ENCODE data around the gene LOC128125822.
"Not testable (repeated sequence)": the region's sequence is repeated elsewhere in the genome, so short reads cannot be mapped to it uniquely, and the experiment has no call there.

The LOC128125822 gene

GRCh38 chr6:63581355-63582013 lies 9.2 kb downstream of the LOC128125822 start:
- ATAC-seq, result no peak
- no peak for DNase-seq
- intact Hi-C loops (cut with DNase I), result no loop called here
- TF ChIP-seq CTCF (IDR thresholded peaks at IDR 0.05), result no peak
- H3K4me3 ChIP-seq, result no peak overlapping the region
- peaks cover 12 to 76% of the 10 kb centered on the region in 2 donors for H3K36me3 ChIP-seq
- no peaks in the 10 kb centered on the region for H3K27me3 ChIP-seq
- H3K9me3 ChIP-seq, result no peaks in the 10 kb centered on the region
- peaks cover under 1 to 3% of the 10 kb centered on the region in 2 donors for H3K4me1 ChIP-seq
- H3K27ac ChIP-seq, result no peak overlapping the region

- H3K36me3 ChIP-seq, result peaks cover 12 to 64% of the 10 kb centered on the region in 2 donors
- no peaks in the 10 kb centered on the region for H3K4me1 ChIP-seq
- intact Hi-C loops (cut with DNase I), result no loop called here
- H3K27me3 ChIP-seq, result no peaks in the 10 kb centered on the region
- H3K9me3 ChIP-seq, result no peaks in the 10 kb centered on the region
- ATAC-seq (peak; percentile 3), DNase-seq (no peak)
- TF ChIP-seq CTCF (IDR thresholded peaks at IDR 0.05), result no peak
- H3K4me3 ChIP-seq, result no peak overlapping the region
- no peak overlapping the region for H3K27ac ChIP-seq
Observed at GRCh38 chr6:63582579-63583231, 10.4 kb downstream of the LOC128125822 start.

GRCh38 chr6:63584125-63584514 lies 11.8 kb downstream of the LOC128125822 start:
- Histone ChIP-seq H3K4me1 (no peaks in the 10 kb centered on the region), H3K9me3 (no peaks in the 10 kb centered on the region), H3K27me3 (no peaks in the 10 kb centered on the region), H3K4me3 (no peak overlapping the region), H3K27ac (no peak overlapping the region), H3K36me3 (peaks cover 9 to 50% of the 10 kb centered on the region in 2 donors)
- TF ChIP-seq CTCF (IDR thresholded peaks at IDR 0.05), result no peak
- intact Hi-C loops (cut with DNase I), result no loop called here
- no peak for DNase-seq
- ATAC-seq, result peak; percentile 17

GRCh38 chr6:63584566-63584965 lies 12.3 kb downstream of the LOC128125822 start:
- DNase-seq (no peak), ATAC-seq (peak; percentile 10)
- no peak for TF ChIP-seq CTCF (IDR thresholded peaks at IDR 0.05)
- Histone ChIP-seq H3K27ac (no peak overlapping the region), H3K4me3 (no peak overlapping the region), H3K27me3 (no peaks in the 10 kb centered on the region), H3K4me1 (no peaks in the 10 kb centered on the region), H3K36me3 (peaks cover 9 to 45% of the 10 kb centered on the region in 2 donors), H3K9me3 (no peaks in the 10 kb centered on the region)
- intact Hi-C loops (cut with DNase I), result no loop called here

- H3K27ac ChIP-seq; H3K27me3 ChIP-seq; H3K9me3 ChIP-seq; H3K4me1 ChIP-seq; intact Hi-C loops (cut with DNase I); H3K4me3 ChIP-seq; ATAC-seq; DNase-seq: not testable (repeated sequence)
- H3K36me3 ChIP-seq, result peaks cover 0 to 35% of the 10 kb centered on the region in 2 donors
Observed at GRCh38 chr6:63585652-63586051, 13.4 kb downstream of the LOC128125822 start.
